ENCODE measurements around the gene PGM1.

GRCh38 chr1:63600248-63600647 is 7.0 kb downstream of the PGM1 start:
- no peak for TF ChIP-seq CTCF (IDR thresholded peaks at IDR 0.05)
- no peak for TF ChIP-seq POLR2A (IDR thresholded peaks at IDR 0.05)
